ENCODE results near the gene CEBPG.

The CEBPG gene

DNA sequence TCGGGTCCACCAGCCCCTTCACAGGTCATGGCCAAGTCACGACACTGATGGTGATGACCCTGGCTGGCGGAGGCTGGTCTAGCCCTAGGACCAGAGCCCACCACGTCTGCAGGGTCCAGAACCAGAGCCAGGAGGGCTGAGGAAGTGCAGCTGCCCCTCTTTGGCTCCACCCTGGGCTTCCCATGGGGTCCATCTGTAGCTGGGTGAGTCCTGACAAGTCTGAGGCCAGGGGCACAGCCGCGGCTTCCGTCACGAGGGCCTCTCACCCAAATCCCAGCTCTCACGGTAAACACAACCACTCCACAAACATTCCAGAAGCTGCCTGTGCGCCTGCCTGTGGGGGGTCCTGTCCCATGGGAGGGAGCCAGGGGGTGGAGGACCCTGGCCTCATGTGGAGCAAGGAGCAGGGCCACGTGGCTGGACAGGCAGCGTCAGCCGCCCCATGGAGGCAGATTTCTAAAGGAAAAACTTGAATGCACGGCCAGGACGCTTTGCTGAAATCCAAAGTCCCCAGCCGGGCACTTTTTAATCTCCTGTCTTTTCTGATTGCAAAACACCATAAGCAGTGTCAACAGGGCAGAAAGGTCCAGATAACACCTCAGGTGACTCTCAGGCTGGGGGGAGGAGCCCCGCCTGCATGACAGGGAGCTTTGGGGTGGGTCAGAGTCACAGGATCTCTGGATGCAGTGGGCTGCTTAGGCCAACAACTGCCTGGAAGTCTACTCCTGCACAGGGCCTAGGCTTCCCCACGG, 29.9 kb downstream of the CEBPG start:
- no peaks in the 10 kb centered on the region for H3K36me3 ChIP-seq (ENCODE audit: control insufficient read depth, insufficient read depth, low read length)
- H3K27me3 ChIP-seq (ENCODE audit: control insufficient read depth, insufficient read depth, low read length), result no peaks in the 10 kb centered on the region
- no peaks in the 10 kb centered on the region for H3K9me3 ChIP-seq (ENCODE audit: control insufficient read depth, insufficient read depth, low read length)
- H3K27ac ChIP-seq (ENCODE audit: low read depth, low read length), result peak overlapping the region; percentile 22
- H3K4me3 ChIP-seq (ENCODE audit: low read depth, low read length), result no peak overlapping the region
- no peak overlapping the region for H3K9ac ChIP-seq (ENCODE audit: low read depth, low read length)
- H3K4me1 ChIP-seq (ENCODE audit: control insufficient read depth, insufficient read depth, low read length), result peaks cover 4% of the 10 kb centered on the region

DNA sequence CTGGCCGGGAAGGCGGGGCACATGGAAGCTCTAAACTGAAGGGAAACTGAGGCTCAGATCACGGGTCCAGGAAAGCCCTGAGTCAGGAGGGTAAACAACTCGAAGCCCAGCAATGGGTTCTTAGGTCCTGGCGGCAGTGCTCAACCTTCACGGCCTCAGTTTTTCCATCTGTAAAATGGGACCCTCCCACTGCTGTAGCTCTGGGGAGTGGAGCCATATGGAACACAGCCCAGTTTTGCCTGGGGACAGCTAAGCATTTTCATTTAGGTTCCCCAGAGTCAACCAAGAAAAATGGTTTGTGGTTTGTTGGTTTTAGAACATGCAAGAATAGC, 30.4 kb downstream of the CEBPG start:
- no peaks in the 10 kb centered on the region for H3K27me3 ChIP-seq (ENCODE audit: control insufficient read depth, insufficient read depth, low read length)
- no peak overlapping the region for H3K9ac ChIP-seq (ENCODE audit: low read depth, low read length)
- no peaks in the 10 kb centered on the region for H3K36me3 ChIP-seq (ENCODE audit: control insufficient read depth, insufficient read depth, low read length)
- peaks cover 4% of the 10 kb centered on the region for H3K4me1 ChIP-seq (ENCODE audit: control insufficient read depth, insufficient read depth, low read length)
- peak overlapping the region; percentile 14 for H3K27ac ChIP-seq (ENCODE audit: low read depth, low read length)
- H3K9me3 ChIP-seq (ENCODE audit: control insufficient read depth, insufficient read depth, low read length), result no peaks in the 10 kb centered on the region
- H3K4me3 ChIP-seq (ENCODE audit: low read depth, low read length), result no peak overlapping the region

DNA sequence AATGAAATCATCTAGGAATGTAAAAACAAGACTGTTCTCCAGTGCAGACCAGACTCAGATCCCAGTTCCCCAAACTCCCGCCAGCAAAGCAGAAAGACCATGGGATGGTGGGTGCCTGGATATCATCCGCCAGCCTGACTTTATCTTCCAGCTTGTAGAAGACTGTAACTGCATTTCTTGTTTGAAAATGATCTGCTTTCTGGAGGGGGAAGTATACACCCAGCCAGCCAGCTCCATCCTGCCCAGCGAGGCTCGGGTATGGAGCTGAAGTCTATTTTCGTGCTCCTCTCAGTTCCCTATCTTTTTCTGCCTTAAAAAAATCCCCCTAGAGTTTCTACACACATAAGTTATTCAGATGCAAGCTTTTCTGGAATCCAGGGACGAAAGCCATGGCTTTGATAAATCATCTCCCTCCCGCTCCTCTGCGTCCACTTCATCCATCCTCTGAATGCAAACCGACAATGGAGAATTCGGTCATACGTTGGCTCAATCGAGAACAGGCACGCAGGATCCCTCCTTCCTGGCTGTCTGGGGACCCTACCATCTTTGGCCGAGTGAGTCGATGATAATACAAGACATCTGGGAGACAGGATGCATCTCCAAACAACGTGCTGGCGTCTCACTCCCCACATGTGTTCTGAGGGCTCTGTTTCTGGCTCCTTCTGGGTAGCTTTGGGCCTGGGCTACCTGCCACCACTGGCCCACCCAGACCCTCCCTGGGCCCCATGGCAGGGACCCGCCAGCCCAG, 31.2 kb downstream of the CEBPG start:
- H3K4me1 ChIP-seq (ENCODE audit: control insufficient read depth, insufficient read depth, low read length), result peaks cover 4% of the 10 kb centered on the region
- no peaks in the 10 kb centered on the region for H3K27me3 ChIP-seq (ENCODE audit: control insufficient read depth, insufficient read depth, low read length)
- no peak overlapping the region for H3K27ac ChIP-seq (ENCODE audit: low read depth, low read length)
- H3K9ac ChIP-seq (ENCODE audit: low read depth, low read length), result no peak overlapping the region
- H3K4me3 ChIP-seq (ENCODE audit: low read depth, low read length), result no peak overlapping the region
- H3K9me3 ChIP-seq (ENCODE audit: control insufficient read depth, insufficient read depth, low read length), result no peaks in the 10 kb centered on the region
- H3K36me3 ChIP-seq (ENCODE audit: control insufficient read depth, insufficient read depth, low read length), result no peaks in the 10 kb centered on the region

DNA sequence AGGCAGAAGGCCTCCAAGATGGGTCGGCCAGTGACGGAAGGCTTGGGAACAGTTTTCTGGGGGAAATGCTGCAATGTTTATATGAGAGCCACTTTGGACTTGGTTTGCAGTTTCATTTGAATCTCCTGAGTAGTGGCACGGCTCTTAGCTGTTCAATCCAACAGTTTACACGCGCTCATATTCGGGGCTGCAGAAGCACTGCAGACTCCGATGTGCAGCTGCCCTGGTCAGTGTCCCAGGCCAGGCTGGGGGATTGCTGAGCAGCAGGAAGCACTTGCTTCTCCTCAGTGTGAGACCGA, 31.7 kb downstream of the CEBPG start:
- H3K9ac ChIP-seq (ENCODE audit: low read depth, low read length), result no peak overlapping the region
- peaks cover 4% of the 10 kb centered on the region for H3K4me1 ChIP-seq (ENCODE audit: control insufficient read depth, insufficient read depth, low read length)
- H3K9me3 ChIP-seq (ENCODE audit: control insufficient read depth, insufficient read depth, low read length), result no peaks in the 10 kb centered on the region
- H3K4me3 ChIP-seq (ENCODE audit: low read depth, low read length), result no peak overlapping the region
- H3K27ac ChIP-seq (ENCODE audit: low read depth, low read length), result no peak overlapping the region
- no peaks in the 10 kb centered on the region for H3K27me3 ChIP-seq (ENCODE audit: control insufficient read depth, insufficient read depth, low read length)
- H3K36me3 ChIP-seq (ENCODE audit: control insufficient read depth, insufficient read depth, low read length), result no peaks in the 10 kb centered on the region

DNA sequence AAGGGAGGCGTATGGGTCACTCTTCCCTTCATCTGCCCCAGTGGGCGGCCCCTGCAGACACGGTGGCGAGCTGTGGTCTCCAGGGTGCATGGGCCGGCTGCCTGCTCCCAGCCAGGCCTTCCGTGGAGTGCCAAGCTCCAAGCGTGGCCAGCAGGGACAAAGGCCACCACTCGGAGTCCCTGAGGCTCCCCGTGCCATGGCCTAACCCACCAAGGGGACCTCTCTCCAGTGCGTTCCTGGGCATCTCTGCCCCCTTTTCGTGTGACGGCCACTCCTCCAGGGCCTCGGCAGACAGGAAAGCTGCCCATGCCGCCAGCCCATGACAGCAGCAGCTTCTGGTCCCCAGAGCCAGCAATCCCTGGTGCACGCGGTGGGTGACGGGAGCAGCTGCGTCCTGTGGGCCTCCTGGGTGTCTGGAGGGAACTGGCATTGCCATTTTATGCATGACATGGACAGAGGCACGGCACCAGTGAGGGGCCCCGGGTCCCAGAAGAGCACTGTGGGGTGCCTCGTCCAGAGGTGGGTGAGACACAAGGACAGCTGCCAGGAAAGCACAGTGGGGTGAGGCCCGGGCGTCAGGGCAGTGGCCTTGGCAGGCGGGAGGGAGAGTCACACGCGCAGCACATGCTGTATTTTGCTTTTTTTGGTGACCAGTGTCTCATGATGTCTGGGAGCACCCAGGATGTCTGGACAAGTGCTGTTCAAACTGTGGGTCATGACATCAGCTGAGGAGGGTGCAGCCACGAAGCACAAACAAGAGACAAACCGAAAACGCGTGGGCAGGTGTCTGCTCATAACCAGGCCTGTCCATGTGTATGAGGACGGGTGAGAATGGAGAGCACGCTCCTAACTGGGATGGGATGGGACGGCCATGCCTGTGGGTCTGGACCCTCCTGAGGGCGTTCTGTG, 32.3 kb downstream of the CEBPG start:
- Histone ChIP-seq H3K27ac (ENCODE audit: low read depth, low read length) (no peak overlapping the region), H3K27me3 (ENCODE audit: control insufficient read depth, insufficient read depth, low read length) (no peaks in the 10 kb centered on the region), H3K4me3 (ENCODE audit: low read depth, low read length) (no peak overlapping the region), H3K9ac (ENCODE audit: low read depth, low read length) (no peak overlapping the region), H3K36me3 (ENCODE audit: control insufficient read depth, insufficient read depth, low read length) (no peaks in the 10 kb centered on the region), H3K9me3 (ENCODE audit: control insufficient read depth, insufficient read depth, low read length) (no peaks in the 10 kb centered on the region), H3K4me1 (ENCODE audit: control insufficient read depth, insufficient read depth, low read length) (peaks cover 4% of the 10 kb centered on the region)

DNA sequence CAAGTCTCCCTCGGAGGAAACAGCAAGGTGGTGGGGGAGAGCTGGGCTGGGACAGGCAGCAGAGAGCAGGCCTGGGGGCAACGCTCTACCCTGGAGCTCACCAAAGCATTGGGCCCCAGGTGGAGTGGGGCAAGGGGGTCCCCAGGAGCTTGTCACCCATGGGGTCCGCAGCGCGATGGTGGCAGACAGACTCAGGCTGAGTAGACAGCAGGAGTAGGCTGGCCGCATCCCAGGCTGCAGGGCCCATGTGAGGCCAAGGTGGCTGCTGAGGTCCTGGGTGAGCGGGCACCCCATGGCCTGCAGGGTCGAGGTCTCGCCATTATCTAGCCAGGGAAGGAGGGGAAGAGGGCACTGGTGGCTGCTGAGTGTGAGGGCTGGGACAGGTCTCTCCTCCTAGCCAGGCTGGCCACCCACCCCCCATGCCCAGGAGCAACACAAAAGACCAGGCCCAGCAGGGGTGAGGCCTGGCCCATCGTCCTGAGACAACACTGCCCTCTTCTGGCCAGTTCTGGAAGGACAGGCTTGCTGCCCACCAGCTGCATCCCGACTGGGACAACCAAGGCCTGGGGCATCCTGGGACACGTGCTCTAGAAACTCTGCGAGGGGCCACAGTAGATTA, 33.1 kb downstream of the CEBPG start:
- Histone ChIP-seq H3K27me3 (ENCODE audit: control insufficient read depth, insufficient read depth, low read length) (no peaks in the 10 kb centered on the region), H3K4me1 (ENCODE audit: control insufficient read depth, insufficient read depth, low read length) (peaks cover 4% of the 10 kb centered on the region), H3K36me3 (ENCODE audit: control insufficient read depth, insufficient read depth, low read length) (no peaks in the 10 kb centered on the region), H3K4me3 (ENCODE audit: low read depth, low read length) (no peak overlapping the region), H3K9ac (ENCODE audit: low read depth, low read length) (no peak overlapping the region), H3K9me3 (ENCODE audit: control insufficient read depth, insufficient read depth, low read length) (no peaks in the 10 kb centered on the region), H3K27ac (ENCODE audit: low read depth, low read length) (no peak overlapping the region)

DNA sequence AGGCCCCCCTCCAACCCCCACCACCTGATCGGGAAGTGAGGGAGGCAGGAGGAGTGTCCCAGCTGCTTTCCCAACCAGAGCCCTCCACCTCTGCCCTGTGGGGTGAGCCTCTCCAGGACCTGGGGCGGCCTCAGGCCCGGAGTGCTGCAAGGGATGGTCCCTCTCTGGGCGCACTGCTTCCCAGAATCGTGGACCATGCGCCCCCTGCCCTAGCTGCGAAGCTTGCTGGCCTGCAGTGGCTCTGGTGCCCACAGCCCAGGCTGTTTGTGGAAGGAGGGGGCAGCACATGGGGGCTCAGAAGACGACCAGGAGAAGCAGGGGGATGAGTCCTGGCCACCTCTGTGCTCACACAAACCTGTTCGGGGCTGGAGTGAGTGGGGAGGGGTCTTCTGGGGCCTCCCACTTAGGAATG, 33.6 kb downstream of the CEBPG start:
- H3K4me1 ChIP-seq (ENCODE audit: control insufficient read depth, insufficient read depth, low read length), result peaks cover 4% of the 10 kb centered on the region
- H3K36me3 ChIP-seq (ENCODE audit: control insufficient read depth, insufficient read depth, low read length), result no peaks in the 10 kb centered on the region
- H3K9ac ChIP-seq (ENCODE audit: low read depth, low read length), result no peak overlapping the region
- no peak overlapping the region for H3K4me3 ChIP-seq (ENCODE audit: low read depth, low read length)
- no peaks in the 10 kb centered on the region for H3K9me3 ChIP-seq (ENCODE audit: control insufficient read depth, insufficient read depth, low read length)
- no peak overlapping the region for H3K27ac ChIP-seq (ENCODE audit: low read depth, low read length)
- H3K27me3 ChIP-seq (ENCODE audit: control insufficient read depth, insufficient read depth, low read length), result no peaks in the 10 kb centered on the region

DNA sequence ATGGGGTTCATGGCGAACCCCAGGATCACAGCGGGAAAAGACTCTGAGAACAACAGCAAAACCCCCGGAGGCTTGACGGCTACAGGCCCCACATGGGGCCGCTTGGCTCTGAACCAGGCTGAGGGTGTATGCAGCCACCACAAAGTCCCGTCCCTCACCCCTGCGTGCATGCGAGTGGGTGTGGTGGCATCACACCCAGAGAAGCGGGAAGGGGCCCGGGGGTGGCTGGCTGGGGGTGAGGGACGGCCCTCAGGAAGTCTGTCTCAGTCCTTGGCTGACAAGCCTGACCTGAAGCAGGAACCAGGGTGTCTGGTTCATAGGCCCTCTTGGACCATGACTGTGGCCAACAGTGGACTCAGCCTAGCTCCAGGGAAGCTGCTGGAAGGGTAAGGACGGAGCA, 34.2 kb downstream of the CEBPG start:
- Histone ChIP-seq H3K27ac (ENCODE audit: low read depth, low read length) (no peak overlapping the region), H3K27me3 (ENCODE audit: control insufficient read depth, insufficient read depth, low read length) (no peaks in the 10 kb centered on the region), H3K36me3 (ENCODE audit: control insufficient read depth, insufficient read depth, low read length) (no peaks in the 10 kb centered on the region), H3K4me1 (ENCODE audit: control insufficient read depth, insufficient read depth, low read length) (peaks cover 4% of the 10 kb centered on the region), H3K9ac (ENCODE audit: low read depth, low read length) (no peak overlapping the region), H3K9me3 (ENCODE audit: control insufficient read depth, insufficient read depth, low read length) (no peaks in the 10 kb centered on the region), H3K4me3 (ENCODE audit: low read depth, low read length) (no peak overlapping the region)

DNA sequence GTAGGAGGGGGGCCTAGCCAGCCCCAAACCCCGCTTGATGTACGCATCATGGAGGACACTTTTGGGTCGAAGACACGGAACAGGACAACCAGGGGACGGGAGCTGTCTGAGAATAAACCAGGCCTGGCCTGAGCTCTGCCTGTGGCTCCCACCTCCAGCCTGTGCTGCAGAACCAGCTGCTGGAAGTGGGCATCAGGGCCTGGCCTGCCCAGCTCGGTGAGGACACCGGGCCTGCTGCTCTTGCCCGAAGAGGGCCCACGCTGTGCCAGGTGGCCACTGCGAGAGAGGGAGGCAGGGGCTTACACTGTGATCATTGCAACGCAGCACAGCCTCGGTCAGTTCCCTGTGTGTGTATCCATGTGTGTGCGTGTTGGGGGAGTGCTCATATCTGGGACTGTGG, 34.6 kb downstream of the CEBPG start:
- Histone ChIP-seq H3K9me3 (ENCODE audit: control insufficient read depth, insufficient read depth, low read length) (no peaks in the 10 kb centered on the region), H3K27me3 (ENCODE audit: control insufficient read depth, insufficient read depth, low read length) (no peaks in the 10 kb centered on the region), H3K9ac (ENCODE audit: low read depth, low read length) (no peak overlapping the region), H3K4me1 (ENCODE audit: control insufficient read depth, insufficient read depth, low read length) (peaks cover 4% of the 10 kb centered on the region), H3K4me3 (ENCODE audit: low read depth, low read length) (no peak overlapping the region), H3K36me3 (ENCODE audit: control insufficient read depth, insufficient read depth, low read length) (no peaks in the 10 kb centered on the region), H3K27ac (ENCODE audit: low read depth, low read length) (no peak overlapping the region)

DNA sequence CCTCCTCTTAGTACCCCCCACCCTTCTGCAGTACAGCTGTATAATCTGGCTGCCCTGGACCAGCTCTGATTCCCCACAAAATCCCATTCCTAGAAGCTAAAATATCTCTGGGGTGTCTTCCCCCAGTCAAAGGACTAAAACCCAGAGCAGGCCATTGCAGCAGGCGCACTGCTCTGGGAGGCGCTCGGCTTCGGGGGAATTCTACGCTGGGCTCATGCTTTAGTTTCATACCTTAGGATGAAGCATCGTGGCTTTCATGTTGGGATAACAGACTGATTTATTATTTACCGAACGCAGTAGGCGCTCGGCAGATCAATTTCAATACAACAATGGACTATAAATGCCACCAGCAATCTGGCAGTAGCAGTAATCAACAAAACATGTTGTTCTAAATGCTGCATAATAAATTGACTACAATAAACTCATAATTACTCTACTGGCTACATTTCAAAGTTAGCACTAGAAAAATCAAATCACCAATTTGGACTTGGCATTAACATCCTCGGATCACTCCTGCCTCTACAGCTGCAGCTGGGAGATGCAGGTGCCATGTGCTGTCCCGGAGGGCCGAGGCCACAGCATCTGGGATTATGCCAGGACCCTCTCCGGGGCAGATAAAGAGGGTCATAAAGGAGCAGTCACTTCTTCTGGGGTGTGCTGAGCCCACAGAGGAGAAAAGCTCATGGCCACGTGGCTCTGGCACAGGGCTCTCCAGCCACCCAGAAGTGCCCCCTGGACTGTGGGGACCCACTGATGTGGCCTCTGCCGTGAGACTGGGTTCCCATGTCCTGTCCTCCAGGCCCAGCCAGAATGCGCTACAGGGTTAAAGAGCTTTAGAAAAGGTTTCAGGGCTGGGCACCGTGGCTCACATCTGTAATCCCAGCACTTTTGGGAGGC, 35.3 kb downstream of the CEBPG start:
- Histone ChIP-seq H3K36me3 (ENCODE audit: control insufficient read depth, insufficient read depth, low read length) (no peaks in the 10 kb centered on the region), H3K9ac (ENCODE audit: low read depth, low read length) (no peak overlapping the region), H3K9me3 (ENCODE audit: control insufficient read depth, insufficient read depth, low read length) (no peaks in the 10 kb centered on the region), H3K4me3 (ENCODE audit: low read depth, low read length) (no peak overlapping the region), H3K27me3 (ENCODE audit: control insufficient read depth, insufficient read depth, low read length) (no peaks in the 10 kb centered on the region), H3K27ac (ENCODE audit: low read depth, low read length) (no peak overlapping the region), H3K4me1 (ENCODE audit: control insufficient read depth, insufficient read depth, low read length) (peaks cover 4% of the 10 kb centered on the region)

Data from HUES48 (cell line).